Small intestine (tissue), 7 donors: ENCODE data around the gene DMXL1. TPM values are rescaled to one million over a fixed set of nuclear protein-coding genes. Genes with fewer than 3 reads are reported as not detected.

Source experiments
- DNase-seq, 2 donors: peaks; one replicate each; pipeline versions ENCODE4 v3.0.0 to v3.0.0-alpha.2; 2013
- FAIRE-seq: peaks from 2 replicates; lab custom pipeline; 2012; peaks lifted over from hg19 to GRCh38; lab: Jason Lieb, UNC
- H3K27ac ChIP-seq, 3 donors: one replicate each; pipeline ENCODE4 v1.5.1; 2013; ENCODE audit warnings: low read length in 2 of 3, mild to moderate bottlenecking in 2 of 3, control low read depth in 1 of 3, inconsistent platforms in 1 of 3, low read depth in 1 of 3, moderate library complexity in 1 of 3
- H3K27me3 ChIP-seq, 3 donors: one replicate each; pipeline ENCODE4 v1.6.1; 2013; ENCODE audit warnings: low read length in 3 of 3, inconsistent platforms in 1 of 3; ENCODE audit not compliant: control insufficient read depth in 3 of 3, insufficient read depth in 3 of 3
- H3K36me3 ChIP-seq, 3 donors: one replicate each; pipeline ENCODE4 v1.6.1; 2013; ENCODE audit warnings: low read length in 3 of 3, inconsistent platforms in 1 of 3, low read depth in 1 of 3, mild to moderate bottlenecking in 1 of 3, moderate library complexity in 1 of 3; ENCODE audit not compliant: control insufficient read depth in 3 of 3, insufficient read depth in 2 of 3
- H3K4me1 ChIP-seq, 3 donors: one replicate each; pipeline ENCODE4 v1.6.1; 2013; ENCODE audit warnings: low read length in 2 of 3, inconsistent platforms in 1 of 3, low read depth in 1 of 3, mild to moderate bottlenecking in 1 of 3, moderate library complexity in 1 of 3; ENCODE audit not compliant: control insufficient read depth in 3 of 3, insufficient read depth in 2 of 3
- H3K4me3 ChIP-seq, 3 donors: one replicate each; pipeline ENCODE4 v1.5.1; 2013; ENCODE audit warnings: low read length in 3 of 3, control low read depth in 1 of 3, inconsistent platforms in 1 of 3, low read depth in 1 of 3, mild to moderate bottlenecking in 1 of 3, moderate library complexity in 1 of 3
- H3K9me3 ChIP-seq, 2 donors: one replicate each; pipeline ENCODE4 v1.6.1; 2013; ENCODE audit warnings: low read depth in 1 of 2, low read length in 1 of 2; ENCODE audit not compliant: control insufficient read depth in 2 of 2, insufficient read depth in 1 of 2
- WGBS, 3 donors: extraction: QIAGEN DNeasy Blood & Tissue Kit; methylation state at CpG; one replicate each; pipeline ENCODE4 v1.1.7; 2013; 5-methylcytosine and 5-hydroxymethylcytosine counted together
- polyA plus RNA-seq, 4 donors: library from polyadenylated mRNA; stranded (reverse) in 3 of 4; unstranded in 1 of 4; fragments of 200-250 nt in 3 of 4; fragments of 120-200 nt in 1 of 4; gene quantifications; one replicate each; pipeline versions ENCODE4 v1.2.1 to v1.2.3, GENCODE V29; 2013
- donor health status: healthy with polysubstance abuse.
- donor health status: control.
- donor health status: control.
- donor health status: Bipolar disorder and iron deficiency.
- donor health status: healthy.

DMXL1 gene
- polyA plus RNA-seq, 4 donors = 8.1 to 33.1 (median 18.8) TPM

DNA sequence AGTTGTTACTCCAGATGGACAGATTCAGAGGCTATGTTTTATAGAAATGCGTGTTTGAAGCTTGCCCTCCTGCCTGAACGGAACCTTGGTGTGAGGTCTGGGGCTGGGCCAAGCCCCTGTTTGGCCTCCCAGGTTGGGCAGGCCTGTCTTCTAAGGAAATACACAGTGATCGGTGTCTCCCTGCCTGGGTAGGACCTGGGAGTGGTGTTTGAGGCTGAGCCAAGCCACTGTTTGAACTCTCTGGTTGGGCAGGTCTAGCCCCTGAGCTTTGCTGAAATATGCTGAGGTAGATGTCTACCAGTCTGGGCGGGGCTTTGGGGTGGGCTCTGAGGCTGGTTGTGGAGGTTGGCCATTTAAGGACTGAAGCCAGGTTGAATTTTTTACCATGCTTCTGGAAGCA is 90.5 kb downstream of the DMXL1 start:
- Histone ChIP-seq H3K27ac (no peak overlapping the region), H3K4me3 (no peak overlapping the region), H3K9me3 (no peaks in the 10 kb centered on the region), H3K27me3 (no peaks in the 10 kb centered on the region), H3K36me3 (peaks cover 4 to 17% (median 5%) of the 10 kb centered on the region in 3 donors), H3K4me1 (no peaks in the 10 kb centered on the region)
- no peak for FAIRE-seq
- no peak for DNase-seq
- 89 to 93% (median 91%) methylated on average over 4 of the region's 4 CpGs for WGBS, 3 donors

DNA sequence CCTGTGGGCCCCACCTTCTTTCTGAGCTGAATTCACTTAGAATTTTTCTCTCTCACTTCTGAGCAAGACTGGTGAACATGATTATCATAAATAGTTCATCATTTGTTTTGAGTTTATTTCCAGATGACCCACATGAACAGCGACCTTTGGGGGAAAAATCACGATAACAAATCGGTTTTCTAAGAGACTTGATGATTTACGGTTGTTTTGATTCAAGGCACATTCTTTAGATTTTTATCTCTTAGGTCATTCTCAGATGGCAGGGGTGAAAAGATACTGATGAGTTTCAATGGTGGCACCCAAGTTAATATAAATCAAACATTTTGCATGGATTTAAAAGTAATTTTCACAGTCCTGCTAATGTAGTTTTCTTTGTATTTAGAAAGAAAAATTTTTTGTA is 95.1 kb downstream of the DMXL1 start:
- no peak for DNase-seq
- 56 to 95% (median 89%) methylated on average over 4 of the region's 4 CpGs for WGBS, 3 donors
- no peak overlapping the region for H3K27ac ChIP-seq
- H3K27me3 ChIP-seq = no peaks in the 10 kb centered on the region
- no peaks in the 10 kb centered on the region for H3K4me1 ChIP-seq
- no peaks in the 10 kb centered on the region for H3K9me3 ChIP-seq
- H3K36me3 ChIP-seq = peaks cover 4 to 14% (median 8%) of the 10 kb centered on the region in 3 donors
- no peak for FAIRE-seq
- H3K4me3 ChIP-seq = no peak overlapping the region

DNA sequence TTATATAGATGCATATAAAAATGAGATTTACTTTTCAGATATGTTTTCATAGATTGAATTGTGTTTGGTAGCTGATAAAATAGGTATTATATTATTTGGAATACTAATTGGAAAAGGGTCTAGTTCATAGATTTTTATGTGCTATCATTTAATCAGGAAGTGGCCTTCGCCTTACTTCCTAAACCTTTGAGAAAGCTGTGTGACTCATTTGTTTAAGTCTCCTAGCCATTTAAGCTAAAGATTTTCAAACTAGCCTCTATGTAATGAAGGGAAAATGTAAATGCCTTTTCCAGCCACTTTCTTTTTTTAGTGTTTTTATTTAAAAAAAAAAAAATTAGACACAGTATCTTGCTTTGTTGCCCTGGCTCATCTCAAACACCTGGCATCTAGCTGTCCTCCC is 97.5 kb downstream of the DMXL1 start:
- no peak overlapping the region for H3K27ac ChIP-seq
- H3K36me3 ChIP-seq = peaks cover 2 to 14% (median 8%) of the 10 kb centered on the region in 3 donors
- no peaks in the 10 kb centered on the region for H3K9me3 ChIP-seq
- no peaks in the 10 kb centered on the region for H3K27me3 ChIP-seq
- no peak overlapping the region for H3K4me3 ChIP-seq
- 78 to 92% (median 83%) methylated on average over 1 of the region's 1 CpG for WGBS, 3 donors
- FAIRE-seq (no peak), DNase-seq (no peak)
- no peaks in the 10 kb centered on the region for H3K4me1 ChIP-seq

DNA sequence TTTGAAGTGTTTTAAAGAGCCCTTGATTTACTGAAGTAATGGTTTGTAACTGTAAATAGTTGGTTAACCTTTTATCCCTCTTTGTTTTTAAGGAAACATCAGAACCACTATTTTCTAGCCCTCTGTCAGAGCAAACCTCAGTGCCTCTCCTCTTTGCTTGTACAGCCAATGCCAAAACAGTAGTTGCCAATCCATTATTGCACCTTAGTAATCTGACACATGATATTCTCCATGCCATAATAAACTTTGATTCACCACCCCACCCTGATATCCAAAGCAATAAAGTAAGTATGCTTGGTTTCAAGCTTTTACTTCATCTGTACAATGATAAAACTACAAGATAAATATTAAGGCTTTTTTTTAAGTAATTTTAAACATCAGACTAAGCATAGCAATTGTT is 100.8 kb downstream of the DMXL1 start:
- DNase-seq = peak in 1 of 2 donors; percentile 74
- Histone ChIP-seq H3K9me3 (no peaks in the 10 kb centered on the region), H3K36me3 (peaks cover 3 to 5% (median 5%) of the 10 kb centered on the region in 3 donors), H3K27me3 (no peaks in the 10 kb centered on the region), H3K27ac (no peak overlapping the region), H3K4me3 (no peak overlapping the region), H3K4me1 (no peaks in the 10 kb centered on the region)
- FAIRE-seq = no peak

DNA sequence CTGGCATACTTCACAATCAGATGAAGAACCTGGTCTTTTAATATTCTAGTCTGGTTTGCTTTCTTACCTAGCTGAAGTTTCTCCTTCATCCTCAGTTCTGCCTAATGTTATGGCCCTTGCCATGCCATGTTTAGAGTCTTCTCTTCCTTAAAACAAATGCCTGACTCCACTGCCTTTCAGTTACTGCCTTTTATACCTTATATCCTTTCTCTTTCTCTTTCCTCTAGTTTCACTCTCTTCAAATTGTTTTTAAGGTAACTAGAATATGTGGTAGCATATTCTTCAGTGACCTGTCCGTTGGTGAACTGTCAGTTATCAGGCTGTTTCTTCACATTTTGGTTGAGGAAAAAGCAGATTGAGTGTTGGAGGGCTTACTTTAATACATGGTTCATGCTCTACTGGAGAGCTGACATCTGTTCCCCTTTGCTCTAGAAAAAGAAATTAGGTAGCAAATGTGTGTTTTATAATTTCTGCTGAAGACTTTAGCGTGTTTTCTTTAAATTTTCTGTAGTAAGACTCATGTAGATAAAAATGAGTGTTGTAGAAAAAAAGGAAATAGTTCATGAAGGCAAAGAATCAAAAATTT is 103.8 kb downstream of the DMXL1 start:
- Histone ChIP-seq H3K9me3 (no peaks in the 10 kb centered on the region), H3K4me1 (no peaks in the 10 kb centered on the region), H3K27ac (no peak overlapping the region), H3K36me3 (peaks cover 5 to 7% (median 6%) of the 10 kb centered on the region in 3 donors), H3K27me3 (no peaks in the 10 kb centered on the region), H3K4me3 (no peak overlapping the region)
- 79 to 87% (median 82%) methylated on average over 2 of the region's 2 CpGs for WGBS, 3 donors
- no peak for DNase-seq
- FAIRE-seq = no peak

DNA sequence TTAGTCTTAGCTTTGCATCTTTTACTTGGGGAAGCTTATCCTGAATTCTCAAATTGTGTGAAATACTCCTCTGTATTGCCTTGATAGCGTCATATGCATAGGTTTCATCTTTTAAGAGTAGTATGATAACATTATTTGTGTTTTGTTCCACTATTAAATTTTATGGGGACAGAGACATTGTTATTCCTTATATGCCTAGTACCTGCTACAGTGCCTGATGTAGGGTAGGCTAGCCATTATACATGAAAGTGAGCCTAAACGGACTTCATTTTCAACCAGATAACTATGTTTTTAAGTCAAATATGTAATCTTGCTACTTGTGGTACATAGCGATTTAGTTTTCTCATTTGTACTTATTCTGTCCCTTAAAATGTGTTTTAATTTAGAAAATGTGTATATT is 105.9 kb downstream of the DMXL1 start:
- no peak overlapping the region for H3K4me3 ChIP-seq
- H3K36me3 ChIP-seq = peaks cover 3 to 7% (median 5%) of the 10 kb centered on the region in 3 donors
- DNase-seq (no peak), FAIRE-seq (no peak)
- no peaks in the 10 kb centered on the region for H3K27me3 ChIP-seq
- H3K9me3 ChIP-seq = no peaks in the 10 kb centered on the region
- H3K4me1 ChIP-seq = no peaks in the 10 kb centered on the region
- no peak overlapping the region for H3K27ac ChIP-seq
- 97 to 98% (median 97%) methylated on average over 3 of the region's 3 CpGs for WGBS, 3 donors

DNA sequence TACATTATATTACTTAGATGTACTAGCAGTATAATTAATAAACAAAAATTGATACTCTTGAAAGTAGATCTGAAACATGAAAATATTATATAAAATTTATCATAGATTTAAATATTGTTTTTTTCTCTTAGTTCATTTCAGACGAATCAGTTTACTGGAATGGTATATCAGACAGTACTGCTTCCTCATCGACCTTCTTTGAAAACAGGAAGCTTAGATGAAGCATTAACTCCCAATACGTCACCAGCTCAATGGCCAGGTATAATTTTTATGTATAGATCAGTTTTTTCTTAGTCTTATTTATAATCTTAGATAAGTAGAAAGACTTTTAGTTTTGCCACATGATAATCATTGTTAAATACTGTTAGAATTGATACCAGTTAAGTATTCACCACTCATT is 106.3 kb downstream of the DMXL1 start:
- Histone ChIP-seq H3K27me3 (no peaks in the 10 kb centered on the region), H3K9me3 (no peaks in the 10 kb centered on the region), H3K4me3 (no peak overlapping the region), H3K27ac (no peak overlapping the region), H3K36me3 (peaks cover 3 to 7% (median 5%) of the 10 kb centered on the region in 3 donors), H3K4me1 (no peaks in the 10 kb centered on the region)
- WGBS, 3 donors = 89 to 96% (median 90%) methylated on average over 3 of the region's 3 CpGs
- DNase-seq (no peak), FAIRE-seq (no peak)

DNA sequence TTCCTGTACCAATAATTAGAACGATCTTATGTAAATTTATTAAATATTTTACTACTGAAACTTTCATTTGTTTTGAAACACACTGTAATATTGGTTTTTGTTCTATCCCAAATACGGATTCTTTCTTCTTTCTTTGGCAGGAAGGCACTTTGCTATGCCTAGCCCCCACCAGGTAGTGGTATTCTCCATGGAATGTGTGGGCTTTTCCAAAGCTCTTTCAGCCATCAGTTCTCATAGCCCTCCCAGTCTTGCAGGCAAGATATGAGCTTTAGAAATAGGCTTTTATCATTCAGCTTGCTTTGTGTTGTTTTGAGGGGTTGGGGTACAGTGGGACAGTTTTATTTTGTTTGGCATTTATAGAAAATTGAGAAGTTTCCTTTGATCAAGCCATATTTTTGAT is 107.5 kb downstream of the DMXL1 start:
- 93 to 98% (median 96%) methylated on average over 2 of the region's 2 CpGs for WGBS, 3 donors
- Histone ChIP-seq H3K27ac (no peak overlapping the region), H3K9me3 (no peaks in the 10 kb centered on the region), H3K36me3 (peaks cover 3 to 7% (median 3%) of the 10 kb centered on the region in 3 donors), H3K4me3 (no peak overlapping the region), H3K4me1 (no peaks in the 10 kb centered on the region), H3K27me3 (no peaks in the 10 kb centered on the region)
- no peak for FAIRE-seq
- no peak for DNase-seq
